ENCODE measurements around the gene STK10.

- TF ChIP-seq CTCF (IDR thresholded peaks at IDR 0.05) (no peak), EZH2 (IDR thresholded peaks at IDR 0.05; ENCODE audit: borderline replicate concordance, insufficient read depth, low read depth, low read length, poor library complexity, severe bottlenecking) (no peak)
These were observed 23.2 kb downstream of the STK10 start for GRCh38 chr5:172164769-172165212.
